Osteoblast (primary cell): ENCODE measurements around the gene CATSPERD. TPM values are rescaled to one million over a fixed set of nuclear protein-coding genes. Genes with fewer than 3 reads are reported as not detected.
"Not testable (repeated sequence)": the region's sequence is repeated elsewhere in the genome, so short reads cannot be mapped to it uniquely, and the experiment has no call there.

Experiments used
- DNase-seq: peaks from one replicate; pipeline ENCODE4 v3.0.0; 2011; ENCODE audit warnings: low spot score, mixed read lengths; ENCODE audit not compliant: insufficient read length; ENCODE audit errors: missing footprints
- H2AFZ ChIP-seq: 2 replicates; pipeline ENCODE4 v1.6.0; 2011; ENCODE audit warnings: mild to moderate bottlenecking, low read length
- H3K27ac ChIP-seq: 2 replicates; pipeline ENCODE4 v1.5.1; 2011; ENCODE audit warnings: mild to moderate bottlenecking, low read depth, low read length, moderate library complexity
- H3K27me3 ChIP-seq: 2 replicates; pipeline ENCODE4 v1.6.0; 2012; ENCODE audit warnings: mild to moderate bottlenecking, control low read depth, inconsistent platforms, low read length, moderate library complexity; ENCODE audit not compliant: insufficient read depth
- H3K36me3 ChIP-seq: 2 replicates; pipeline ENCODE4 v1.5.1; 2011; ENCODE audit warnings: mild to moderate bottlenecking, low read length, control low read depth, moderate library complexity; ENCODE audit not compliant: insufficient read depth
- H3K4me1 ChIP-seq: 2 replicates; pipeline ENCODE4 v1.5.1; 2011; ENCODE audit warnings: mild to moderate bottlenecking, low read length, control low read depth, moderate library complexity; ENCODE audit not compliant: insufficient read depth
- H3K4me2 ChIP-seq: 2 replicates; pipeline ENCODE4 v1.6.0; 2011; ENCODE audit warnings: mild to moderate bottlenecking, low read length; ENCODE audit not compliant: insufficient read depth
- H3K4me3 ChIP-seq: fragments of 200-600 bp; sonication (generic); 3 replicates; pipeline ENCODE4 v1.5.1; 2012; ENCODE audit warnings: mild to moderate bottlenecking, low read length, inconsistent platforms; ENCODE audit not compliant: insufficient read depth
- H3K79me2 ChIP-seq: 2 replicates; pipeline ENCODE4 v1.6.0; 2012; ENCODE audit warnings: mild to moderate bottlenecking, low read length, control low read depth, inconsistent platforms; ENCODE audit not compliant: insufficient read depth
- H3K9me3 ChIP-seq: 2 replicates; pipeline ENCODE4 v1.5.1; 2011; ENCODE audit warnings: low read depth, low read length, control low read depth
- H4K20me1 ChIP-seq: 2 replicates; pipeline ENCODE4 v1.6.0; 2012; ENCODE audit warnings: mild to moderate bottlenecking, low read length, control low read depth; ENCODE audit not compliant: insufficient read depth
- CTCF ChIP-seq: IDR thresholded peaks from 2 replicates; pipeline ENCODE4 v1.5.1; 2011; ENCODE audit warnings: mild to moderate bottlenecking, low read depth, low read length, moderate library complexity; ENCODE audit errors: extremely low read depth
- total RNA-seq: library from RNA; depleted of rRNA; stranded (reverse); fragments of >200 nt; gene quantifications from 2 replicates; pipeline ENCODE4 v1.2.3, GENCODE V29; 2012

CATSPERD gene
- total RNA-seq, 1 donor, result under 0.01 TPM

GRCh38 chr19:5719274-5719960, 1.0 kb upstream of the CATSPERD start:
- peak overlapping the region; percentile 95 for H3K4me2 ChIP-seq
- H3K4me1 ChIP-seq, result peaks cover 23% of the 10 kb centered on the region
- no peak for DNase-seq
- no peaks in the 10 kb centered on the region for H3K9me3 ChIP-seq
- peak overlapping the region; percentile 95 for H3K4me3 ChIP-seq
- peak overlapping the region; percentile 63 for H2AFZ ChIP-seq
- peaks cover 15% of the 10 kb centered on the region for H4K20me1 ChIP-seq
- H3K79me2 ChIP-seq, result peaks cover 50% of the 10 kb centered on the region
- no peaks in the 10 kb centered on the region for H3K27me3 ChIP-seq
- no peak for TF ChIP-seq CTCF
- peak overlapping the region; percentile 98 for H3K27ac ChIP-seq
- peaks cover 3% of the 10 kb centered on the region for H3K36me3 ChIP-seq

GRCh38 chr19:5727453-5728050, 7.1 kb downstream of the CATSPERD start:
- no peaks in the 10 kb centered on the region for H3K4me1 ChIP-seq
- no peaks in the 10 kb centered on the region for H3K36me3 ChIP-seq
- H2AFZ ChIP-seq, result no peak overlapping the region
- H3K4me3 ChIP-seq, result no peak overlapping the region
- no peak for DNase-seq
- no peaks in the 10 kb centered on the region for H3K79me2 ChIP-seq
- no peaks in the 10 kb centered on the region for H4K20me1 ChIP-seq
- H3K27ac ChIP-seq, result no peak overlapping the region
- TF ChIP-seq CTCF, result no peak
- H3K4me2 ChIP-seq, result no peak overlapping the region
- no peaks in the 10 kb centered on the region for H3K27me3 ChIP-seq
- peaks cover 2% of the 10 kb centered on the region for H3K9me3 ChIP-seq

GRCh38 chr19:5733172-5733571, 12.7 kb downstream of the CATSPERD start:
- DNase-seq, H3K4me2 ChIP-seq, H3K4me3 ChIP-seq, H3K36me3 ChIP-seq, H2AFZ ChIP-seq, H4K20me1 ChIP-seq, H3K79me2 ChIP-seq, H3K9me3 ChIP-seq, H3K4me1 ChIP-seq, H3K27ac ChIP-seq, H3K27me3 ChIP-seq: not testable (repeated sequence)

- H3K9me3 ChIP-seq, result no peaks in the 10 kb centered on the region
- no peak overlapping the region for H3K4me3 ChIP-seq
- no peaks in the 10 kb centered on the region for H3K4me1 ChIP-seq
- no peak overlapping the region for H3K4me2 ChIP-seq
- H3K36me3 ChIP-seq, result no peaks in the 10 kb centered on the region
- H2AFZ ChIP-seq, result no peak overlapping the region
- no peaks in the 10 kb centered on the region for H3K79me2 ChIP-seq
- DNase-seq, result no peak
- no peak overlapping the region for H3K27ac ChIP-seq
- no peak for TF ChIP-seq CTCF
- no peaks in the 10 kb centered on the region for H3K27me3 ChIP-seq
- no peaks in the 10 kb centered on the region for H4K20me1 ChIP-seq
Measured at GRCh38 chr19:5738423-5738822, 18.0 kb downstream of the CATSPERD start.
